Measurements from ENCODE around the gene ADAMTSL2.

The ADAMTSL2 gene

GRCh38 chr9:133518706-133519449 lies 15.6 kb upstream of the ADAMTSL2 start:
- DNase-seq: no peak

- DNase-seq: no peak
These were observed 14.8 kb upstream of the ADAMTSL2 start for GRCh38 chr9:133519693-133520092.

GRCh38 chr9:133520121-133520835 lies 14.2 kb upstream of the ADAMTSL2 start:
- no peak for DNase-seq

DNA sequence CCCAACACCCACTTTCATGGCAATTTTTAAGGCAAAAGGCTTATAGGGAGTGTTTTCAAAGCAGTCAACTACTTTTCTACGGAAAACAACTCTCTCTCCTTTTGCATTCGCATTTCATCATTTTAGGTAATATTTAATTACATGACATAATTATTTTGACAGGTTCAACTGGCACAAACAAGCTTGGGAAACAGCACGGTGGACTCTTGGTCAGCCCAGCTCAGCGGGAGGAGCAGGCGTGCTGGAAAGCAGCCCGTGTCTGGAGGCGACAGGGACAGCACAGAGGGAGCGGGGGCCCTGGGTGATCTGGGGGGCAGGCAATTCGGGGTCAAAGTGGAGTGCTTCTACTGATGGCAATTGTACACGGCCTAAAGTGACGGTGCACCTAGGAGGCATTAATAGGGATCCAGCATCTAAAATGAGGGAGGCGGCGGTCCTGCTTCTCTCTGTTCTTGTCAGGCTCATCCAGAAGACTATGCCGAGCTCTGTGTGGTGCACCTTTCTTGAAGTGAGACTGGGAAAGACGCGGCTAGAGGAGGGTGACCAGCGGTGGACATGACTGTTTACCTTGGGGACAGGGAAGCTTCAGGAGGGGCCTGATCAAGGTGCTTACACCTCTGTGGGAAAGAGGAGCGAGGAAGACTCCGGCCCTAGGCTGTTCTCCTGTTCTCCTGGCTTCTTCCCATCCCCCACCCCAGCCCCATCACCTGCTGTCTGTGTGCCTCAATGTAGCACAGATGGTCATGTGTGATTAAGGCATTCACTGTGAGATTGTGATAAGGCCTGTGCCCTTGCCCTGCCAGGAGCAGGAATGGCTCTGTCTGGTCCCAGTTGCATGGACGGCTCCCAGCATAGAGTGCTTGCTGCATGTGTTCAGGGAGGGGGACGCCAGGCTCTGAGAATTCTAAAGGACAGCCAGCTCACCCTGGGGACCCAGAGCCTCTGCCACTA lies 13.1 kb upstream of the ADAMTSL2 start:
- no peak for DNase-seq

DNA sequence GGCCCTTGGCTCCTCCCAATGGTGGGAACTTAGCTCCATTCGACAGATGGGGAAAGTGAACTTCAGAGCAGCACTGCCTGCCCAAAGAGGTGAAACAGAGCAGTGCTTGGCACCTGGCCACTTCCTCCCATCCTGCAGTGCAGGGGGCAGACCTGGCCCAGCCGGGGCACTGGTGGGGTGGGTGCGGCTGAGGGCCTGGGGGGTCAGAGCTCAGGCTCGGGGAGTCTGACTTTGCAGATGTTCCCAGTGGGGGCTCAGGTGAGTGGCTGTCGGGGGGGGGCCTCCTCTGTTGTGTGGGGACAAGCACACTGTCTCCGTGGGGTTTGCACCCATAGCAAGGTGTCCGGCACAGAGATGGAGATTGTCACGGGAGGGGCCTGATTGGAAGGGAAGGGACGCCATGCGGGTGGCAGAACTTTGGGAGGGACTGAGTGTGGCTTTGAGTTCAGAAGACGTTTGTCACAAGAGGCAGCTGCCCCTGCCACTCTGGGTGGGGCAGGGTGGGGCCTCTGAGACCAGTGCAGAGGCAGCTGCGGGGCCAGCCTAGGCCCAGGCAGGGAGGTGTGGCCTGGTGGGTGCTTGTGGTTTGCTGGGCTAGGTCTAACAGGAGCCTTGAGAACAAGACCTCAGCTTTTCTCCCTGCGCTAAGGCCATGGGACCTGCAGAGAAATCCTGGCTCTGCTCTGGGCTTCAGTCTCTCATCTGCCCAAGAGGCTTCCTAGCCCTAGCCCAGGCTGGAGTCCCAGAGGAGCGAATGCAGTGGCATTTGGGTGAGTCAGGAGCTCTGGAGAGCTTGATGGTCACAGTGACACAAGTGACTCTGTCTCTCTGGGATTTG lies 12.2 kb upstream of the ADAMTSL2 start:
- no peak for DNase-seq

DNA sequence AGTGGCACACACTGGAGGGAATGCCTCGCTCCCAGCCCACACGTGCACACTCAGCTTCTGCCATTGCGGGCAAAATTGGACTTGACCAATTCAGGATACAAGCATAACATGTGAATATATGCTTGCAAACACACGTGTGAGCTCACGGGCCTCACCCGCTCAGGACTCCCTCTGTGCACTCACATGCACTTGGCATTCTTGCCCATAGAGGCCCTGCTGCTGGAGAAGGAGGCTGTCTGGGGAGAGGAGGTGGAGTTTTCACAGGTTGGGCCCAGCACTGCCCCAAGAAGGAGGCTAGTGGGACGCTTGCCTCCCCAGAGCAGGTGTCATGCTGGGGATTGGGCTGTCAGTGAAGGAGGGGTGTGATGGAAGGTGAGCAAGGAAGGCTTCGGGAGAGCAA lies 11.4 kb upstream of the ADAMTSL2 start:
- DNase-seq: no peak

GRCh38 chr9:133524146-133524545 lies 10.4 kb upstream of the ADAMTSL2 start:
- DNase-seq: no peak

- no peak for DNase-seq
These were observed 9.8 kb upstream of the ADAMTSL2 start, which contains the start of gene MYMK for GRCh38 chr9:133524679-133525228. Gene MYMK (minus strand): TSS chr9:133524959. CDS start chr9:133524844, 115 bp downstream.

GRCh38 chr9:133525677-133526076 lies 8.8 kb upstream of the ADAMTSL2 start:
- no peak for DNase-seq

- DNase-seq: no peak
These were observed 7.7 kb upstream of the ADAMTSL2 start for GRCh38 chr9:133526721-133527321.

- DNase-seq: no peak
These were observed 7.0 kb upstream of the ADAMTSL2 start for GRCh38 chr9:133527444-133527920.

DNA sequence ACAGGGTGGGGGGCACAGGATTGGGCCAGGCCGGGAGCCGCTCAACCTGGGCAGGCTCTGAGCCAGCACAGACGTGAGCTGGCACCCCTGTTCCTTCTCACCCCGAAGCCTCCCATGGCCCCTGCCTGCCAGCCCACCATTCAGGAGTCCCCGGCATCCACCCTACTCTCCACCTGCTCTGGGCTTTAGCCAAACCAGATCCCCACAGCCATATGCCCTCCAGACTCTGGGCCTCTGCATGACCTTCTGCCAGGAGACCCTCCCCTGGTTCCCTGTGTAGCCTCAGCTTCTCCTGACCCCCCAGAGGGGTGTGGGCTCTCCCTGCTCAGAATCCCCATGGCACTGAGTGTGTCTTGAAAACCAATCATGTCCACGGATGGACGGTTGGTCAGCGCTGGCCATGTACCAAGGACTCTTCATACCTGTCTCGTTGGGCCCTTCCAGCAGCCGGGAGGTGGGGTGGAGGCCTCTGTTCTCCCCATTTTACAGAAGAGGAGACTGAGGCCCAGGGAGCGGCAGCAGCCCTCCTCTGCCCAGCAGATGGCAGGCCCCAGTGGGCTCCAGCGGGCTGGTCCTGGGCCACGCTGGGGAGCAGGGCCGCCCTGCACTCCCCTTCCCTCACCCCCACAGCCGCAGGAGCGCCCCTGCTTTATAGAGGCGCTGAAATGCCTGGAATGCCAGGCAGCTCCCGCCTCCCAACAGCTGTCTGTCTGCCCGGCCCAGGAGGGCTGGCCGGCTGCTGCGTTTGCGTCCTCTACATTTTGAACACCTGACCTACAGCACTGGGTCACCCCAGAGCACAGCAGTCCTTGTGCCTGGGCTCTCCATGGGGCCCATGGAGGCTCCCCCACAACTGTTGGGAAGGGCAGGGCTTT lies 6.3 kb upstream of the ADAMTSL2 start:
- no peak for DNase-seq

DNA sequence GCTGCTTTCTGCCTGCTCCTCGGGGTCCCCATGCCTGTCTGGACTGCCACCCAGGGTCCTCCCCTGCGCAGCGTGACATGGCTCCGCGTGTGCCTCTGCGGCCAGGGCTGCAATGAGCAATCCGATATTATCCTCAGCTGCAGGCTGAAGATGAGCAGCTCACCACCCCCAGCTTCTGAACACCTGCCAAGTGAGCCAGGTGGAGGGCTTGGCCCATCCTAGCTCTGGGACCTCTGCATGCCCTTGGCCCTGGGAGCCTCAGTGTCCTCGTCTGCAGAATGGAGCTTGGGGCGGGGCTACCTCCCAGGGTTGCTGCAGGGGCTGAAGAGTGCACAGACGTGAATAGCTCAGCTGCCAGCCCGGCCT lies 5.6 kb upstream of the ADAMTSL2 start:
- no peak for DNase-seq

GRCh38 chr9:133529457-133529856 lies 5.0 kb upstream of the ADAMTSL2 start:
- no peak for DNase-seq

DNA sequence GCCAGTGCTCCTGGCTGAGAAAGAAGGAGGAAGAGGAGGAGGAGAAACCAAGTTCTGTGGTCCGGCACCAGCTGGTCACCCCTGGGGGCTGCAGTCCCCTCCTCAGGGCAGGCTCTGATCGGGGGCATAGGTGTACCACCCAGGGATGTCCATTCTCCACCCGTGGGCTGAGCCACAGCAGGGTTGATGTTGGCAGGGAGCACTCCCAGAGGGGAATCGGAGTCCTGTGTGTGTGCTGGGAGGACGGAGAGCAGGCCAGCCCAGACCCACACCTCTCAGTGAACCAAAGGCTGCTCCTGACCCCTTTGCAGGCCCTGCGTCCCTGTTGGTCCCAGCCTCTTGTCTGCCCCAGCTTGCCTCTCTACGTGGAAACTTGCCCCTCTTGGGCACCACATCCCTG lies 4.6 kb upstream of the ADAMTSL2 start:
- DNase-seq: no peak

- no peak for DNase-seq
These were observed 3.2 kb upstream of the ADAMTSL2 start for GRCh38 chr9:133531293-133531692.

DNA sequence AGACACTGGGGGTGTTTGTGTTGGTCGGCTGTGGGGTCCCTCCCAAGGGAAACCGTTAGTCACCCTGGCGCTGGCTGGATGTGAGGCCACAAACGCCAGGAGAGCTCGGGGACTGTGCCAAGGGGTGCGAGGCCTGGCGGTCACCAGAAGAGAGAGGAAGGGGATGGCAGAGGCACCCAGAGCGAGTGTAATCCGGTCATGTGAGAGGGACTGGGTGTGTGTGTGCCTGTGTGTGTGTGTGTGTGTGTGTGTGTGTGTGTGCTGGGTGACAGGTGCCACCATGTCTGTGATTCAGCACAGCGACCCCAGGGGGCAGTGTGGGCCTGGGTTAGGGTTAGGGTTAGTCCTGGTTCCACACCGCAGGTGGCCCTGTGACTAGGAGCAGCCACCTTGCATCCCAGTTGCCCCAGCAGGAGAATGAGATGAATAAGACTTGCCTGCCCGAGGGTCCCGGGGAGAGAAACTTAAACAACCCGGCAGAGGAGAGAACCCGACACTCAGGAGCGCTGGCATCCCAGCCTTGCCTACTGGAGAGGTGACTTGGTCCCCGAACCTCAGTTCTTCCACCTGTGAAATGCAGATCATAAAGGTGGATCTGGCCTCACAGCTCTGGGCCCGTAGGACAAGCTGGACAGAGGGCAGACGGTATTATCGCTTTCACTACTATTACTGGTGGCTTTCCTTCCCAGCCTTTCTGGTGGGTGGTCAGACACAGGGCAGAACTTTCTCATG lies 1.4 kb upstream of the ADAMTSL2 start:
- DNase-seq: peak; percentile 61

- DNase-seq: no peak
These were observed 647 bp upstream of the ADAMTSL2 start for GRCh38 chr9:133533857-133534256.

DNA sequence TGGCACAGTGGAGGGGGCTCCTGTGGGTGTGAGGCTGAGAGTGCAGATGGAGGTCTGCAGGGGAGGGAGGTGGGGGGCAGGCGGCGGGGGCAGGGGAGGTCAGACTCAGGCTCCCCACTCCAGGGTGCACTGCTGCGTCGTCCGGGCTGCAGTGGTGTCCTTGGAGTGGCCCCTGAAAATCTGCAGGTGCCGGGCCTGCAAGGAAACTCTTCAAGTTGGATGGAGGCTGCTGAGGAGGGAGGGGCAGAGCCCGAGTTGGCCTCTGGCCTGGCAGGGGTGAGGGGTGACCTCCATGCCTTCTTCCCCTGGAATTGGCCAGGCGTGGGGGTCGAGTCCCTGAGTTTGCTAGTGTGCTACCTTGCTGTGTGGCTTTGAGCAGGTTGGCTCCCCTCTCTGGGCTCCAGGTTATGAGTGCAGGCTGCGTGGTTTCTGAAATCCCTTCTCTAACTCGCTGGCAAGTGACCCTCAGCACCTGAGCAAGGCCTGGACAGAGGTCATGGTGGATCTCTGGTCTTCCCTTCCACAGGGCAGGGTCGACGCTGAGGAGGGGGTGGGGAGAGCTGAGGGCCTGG lies 888 bp downstream of the ADAMTSL2 start:
- DNase-seq: no peak
